ENCODE measurements around the gene HES7. TPM values are rescaled to one million over a fixed set of nuclear protein-coding genes. Genes with fewer than 3 reads are reported as not detected.

The HES7 gene
- polyA plus RNA-seq, 2 of the 4 experiments (the other 2 are of a cell fraction), result 0.56 to 0.72 TPM

DNA sequence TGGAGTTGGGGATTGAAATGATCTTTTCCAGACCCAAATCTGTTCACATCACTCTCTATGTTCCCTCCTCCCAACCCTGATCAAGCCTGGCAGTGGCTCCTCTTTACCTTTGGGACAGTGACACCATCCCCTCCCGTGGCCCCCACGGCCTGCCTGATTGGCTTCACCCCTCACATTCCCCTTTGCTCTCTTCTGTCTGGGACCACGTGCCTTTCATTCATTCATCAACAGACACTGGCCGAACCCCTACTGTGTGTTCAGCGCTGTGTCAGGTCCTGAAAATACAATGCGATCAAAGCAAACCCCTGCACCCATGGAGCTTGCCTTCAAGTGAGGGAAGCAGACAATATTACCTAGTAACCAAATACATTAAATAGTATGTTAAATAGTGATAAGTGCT lies 34.2 kb downstream of the HES7 start:
- TF ChIP-seq CHD4 (IDR thresholded peaks at IDR 0.05; ENCODE audit: borderline replicate concordance) (no peak), KDM1A (IDR thresholded peaks at IDR 0.05; ENCODE audit: low read depth) (no peak), MAX (IDR thresholded peaks at IDR 0.05) (no peak), USF2 (IDR thresholded peaks at IDR 0.05) (no peak), RAD21 (conservative IDR thresholded peaks at IDR 0.05 in 1 of 2, IDR thresholded peaks at IDR 0.05 in 1 of 2) (no peak), RARB (CRISPR knock-in tag; IDR thresholded peaks at IDR 0.05) (no peak), TFCP2L1 (CRISPR knock-in tag; IDR thresholded peaks at IDR 0.05) (no peak), ZNF302 (CRISPR knock-in tag; IDR thresholded peaks at IDR 0.05) (no peak)
- TF ChIP-seq, protein P1, sequence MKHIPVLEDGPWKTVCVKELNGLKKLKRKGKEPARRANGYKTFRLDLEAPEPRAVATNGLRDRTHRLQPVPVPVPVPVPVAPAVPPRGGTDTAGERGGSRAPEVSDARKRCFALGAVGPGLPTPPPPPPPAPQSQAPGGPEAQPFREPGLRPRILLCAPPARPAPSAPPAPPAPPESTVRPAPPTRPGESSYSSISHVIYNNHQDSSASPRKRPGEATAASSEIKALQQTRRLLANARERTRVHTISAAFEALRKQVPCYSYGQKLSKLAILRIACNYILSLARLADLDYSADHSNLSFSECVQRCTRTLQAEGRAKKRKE (CRISPR knock-in tag; IDR thresholded peaks at IDR 0.05; ENCODE audit: low read depth), result no peak
- TF ChIP-seq, protein P2, sequence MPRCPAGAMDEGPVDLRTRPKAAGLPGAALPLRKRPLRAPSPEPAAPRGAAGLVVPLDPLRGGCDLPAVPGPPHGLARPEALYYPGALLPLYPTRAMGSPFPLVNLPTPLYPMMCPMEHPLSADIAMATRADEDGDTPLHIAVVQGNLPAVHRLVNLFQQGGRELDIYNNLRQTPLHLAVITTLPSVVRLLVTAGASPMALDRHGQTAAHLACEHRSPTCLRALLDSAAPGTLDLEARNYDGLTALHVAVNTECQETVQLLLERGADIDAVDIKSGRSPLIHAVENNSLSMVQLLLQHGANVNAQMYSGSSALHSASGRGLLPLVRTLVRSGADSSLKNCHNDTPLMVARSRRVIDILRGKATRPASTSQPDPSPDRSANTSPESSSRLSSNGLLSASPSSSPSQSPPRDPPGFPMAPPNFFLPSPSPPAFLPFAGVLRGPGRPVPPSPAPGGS (IDR thresholded peaks at IDR 0.05), result no peak
- DNase-seq (ENCODE audit: low read depth in 1 of 2, low spot score in 1 of 2), result no peak
- H3K4me2 ChIP-seq, result no peak overlapping the region
- CTCF ChIA-PET, result interaction anchor here (1.5 to 27.4 kb wide), 5 partner anchors 12 to 100 kb away, joined by 5 to 1490 read pairs (median 444); partner anchors contain the start of gene ALOXE3
- no peak overlapping the region for H3K27ac ChIP-seq
- no peak overlapping the region for H3K4me3 ChIP-seq
- no peak for ATAC-seq
- H3K4me1 ChIP-seq, result no peaks in the 10 kb centered on the region
- WGBS (ENCODE audit: missing lambda C conversion rate), result 32% methylated on average over 6 of the region's 6 CpGs
- no peaks in the 10 kb centered on the region for H3K9me3 ChIP-seq
- peak; percentile 61 for FAIRE-seq
- POLR2A ChIA-PET, result interaction anchor here (0.6 to 1.2 kb wide), 2 partner anchors 10 to 285 kb away, joined by 3 to 5 read pairs; no protein-coding TSS in a partner anchor

- DNase-seq (ENCODE audit: low read depth in 1 of 2, low spot score in 1 of 2) (no peak), ATAC-seq (no peak), FAIRE-seq (no peak)
- H3K27ac ChIP-seq, result no peak overlapping the region
- H3K4me3 ChIP-seq, result no peak overlapping the region
- H3K4me1 ChIP-seq, result no peaks in the 10 kb centered on the region
- TF ChIP-seq MAZ (IDR thresholded peaks at IDR 0.05; ENCODE audit: borderline replicate concordance, low read depth, low read length), result no peak
- no peak for TF ChIP-seq RFX5 (IDR thresholded peaks at IDR 0.05)
- TF ChIP-seq SMC3 (IDR thresholded peaks at IDR 0.05), result no peak
- TF ChIP-seq RNF2 (IDR thresholded peaks at IDR 0.05; ENCODE audit: borderline replicate concordance, low read depth), result no peak
- no peak for TF ChIP-seq CBX8 (IDR thresholded peaks at IDR 0.05)
- TF ChIP-seq TP53 (CRISPR knock-in tag; IDR thresholded peaks at IDR 0.05), result no peak
- CTCF ChIA-PET, result interaction anchor here (0.6 to 27.4 kb wide), 7 partner anchors 8 to 1268 kb away, joined by 3 to 1490 read pairs (median 4); partner anchors contain the start of gene ALOXE3
- POLR2A ChIA-PET, result interaction anchor here (1.5 kb wide), 1 partner anchor 14 kb away, joined by 3 read pairs; no protein-coding TSS in a partner anchor
- 86% methylated on average over 3 of the region's 5 CpGs for WGBS (ENCODE audit: missing lambda C conversion rate)
- no peak overlapping the region for H3K4me2 ChIP-seq
- H3K9me3 ChIP-seq, result no peaks in the 10 kb centered on the region
Observed at GRCh38 chr17:8087952-8088230, 36.0 kb downstream of the HES7 start.

DNA sequence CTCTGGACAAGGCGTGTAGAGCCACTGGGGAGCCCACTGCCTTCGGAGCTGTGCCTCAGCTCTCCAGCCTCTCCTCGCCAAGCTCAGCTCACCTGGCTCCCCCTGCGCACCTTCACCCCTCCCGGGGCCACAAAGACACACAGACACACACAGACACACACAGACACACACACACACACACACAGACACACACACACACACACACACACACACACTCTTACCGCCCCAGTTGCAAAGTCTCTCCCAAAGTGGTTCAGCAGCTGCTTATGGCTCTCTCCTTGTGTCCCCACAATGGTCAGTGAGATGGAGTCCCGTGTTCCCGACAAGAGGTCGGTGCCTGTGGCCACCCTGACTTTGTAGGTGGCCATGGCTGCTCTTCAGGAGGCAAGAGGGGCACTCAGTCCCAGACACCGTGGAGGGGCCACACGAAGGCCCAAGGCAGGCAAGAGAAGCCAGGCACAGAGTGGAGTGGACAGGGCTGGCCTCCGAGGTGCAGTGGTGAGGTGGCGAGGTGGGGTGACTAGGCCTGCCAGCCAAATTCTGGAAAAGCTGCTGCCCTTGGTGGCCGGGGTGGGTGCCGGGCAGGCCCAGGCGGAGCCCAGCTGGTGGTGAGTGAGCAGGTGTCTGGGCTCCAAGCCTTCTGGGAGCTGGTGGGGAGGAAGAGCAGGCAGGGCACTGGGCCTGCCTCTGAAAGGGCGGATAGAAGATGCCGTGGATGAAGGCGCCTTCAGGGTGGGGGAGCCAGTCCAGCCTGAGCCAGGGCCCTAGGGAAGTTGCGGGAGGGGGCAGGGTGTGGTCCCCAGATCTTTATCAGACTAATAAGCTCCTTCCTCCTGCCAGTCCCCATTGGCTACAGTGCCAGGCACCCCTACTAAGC lies 36.6 kb downstream of the HES7 start, which contains the start of gene ALOX12B:
ALOX12B (minus strand) TSS at position 642 of the 877 bp plus-strand sequence; CDS start at position 368, 274 bp downstream.
- POLR2A ChIA-PET, result interaction anchor here (1.5 kb wide), 1 partner anchor 13 kb away, joined by 3 read pairs; no protein-coding TSS in a partner anchor
- peak within 1 kb of the TSS in 1 of 2 experiments; percentile 24; a peak in 1 of 6 replicates for H3K27ac ChIP-seq
- CTCF ChIA-PET, result interaction anchor here (0.8 to 27.4 kb wide), 6 partner anchors 9 to 224 kb away, joined by 3 to 1490 read pairs (median 224); partner anchors contain the start of gene ALOXE3
- 70% methylated on average over 20 of the region's 20 CpGs for WGBS (ENCODE audit: missing lambda C conversion rate)
- no peak for FAIRE-seq
- H3K9me3 ChIP-seq, result no peaks in the 10 kb centered on the region
- no peak for DNase-seq (ENCODE audit: low read depth in 1 of 2, low spot score in 1 of 2)
- H3K4me3 ChIP-seq, result no peak within 1 kb of the TSS
- peak; percentile 7 to 24; a peak in 4 of 6 replicates for ATAC-seq
- H3K4me2 ChIP-seq, result no peak within 1 kb of the TSS
- no peaks in the 10 kb centered on the region for H3K4me1 ChIP-seq
- TF ChIP-seq SREBF2 (IDR thresholded peaks at IDR 0.05) (no peak), FOXS1 (CRISPR knock-in tag; IDR thresholded peaks at IDR 0.05) (no peak), FOSL2 (IDR thresholded peaks at IDR 0.05) (no peak), FOSL2 (CRISPR knock-in tag; IDR thresholded peaks at IDR 0.05) (no peak), HOXA7 (CRISPR knock-in tag; IDR thresholded peaks at IDR 0.05) (no peak), JUNB (IDR thresholded peaks at IDR 0.05) (no peak), ELK1 (IDR thresholded peaks at IDR 0.05; ENCODE audit: low read depth, low read length) (no peak), CHD2 (IDR thresholded peaks at IDR 0.05; ENCODE audit: low read length, partially characterized antibody) (no peak), ESRRA (IDR thresholded peaks at IDR 0.05; ENCODE audit: borderline replicate concordance, low read length) (no peak), HES2 (IDR thresholded peaks at IDR 0.05) (no peak), ZNF302 (CRISPR knock-in tag; IDR thresholded peaks at IDR 0.05) (no peak), GATA3 (IDR thresholded peaks at IDR 0.05; ENCODE audit: borderline replicate concordance) (no peak), ZFP36 (IDR thresholded peaks at IDR 0.05; ENCODE audit: borderline replicate concordance, partially characterized antibody) (no peak)
- TF ChIP-seq, protein P3, sequence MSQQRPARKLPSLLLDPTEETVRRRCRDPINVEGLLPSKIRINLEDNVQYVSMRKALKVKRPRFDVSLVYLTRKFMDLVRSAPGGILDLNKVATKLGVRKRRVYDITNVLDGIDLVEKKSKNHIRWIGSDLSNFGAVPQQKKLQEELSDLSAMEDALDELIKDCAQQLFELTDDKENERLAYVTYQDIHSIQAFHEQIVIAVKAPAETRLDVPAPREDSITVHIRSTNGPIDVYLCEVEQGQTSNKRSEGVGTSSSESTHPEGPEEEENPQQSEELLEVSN (IDR thresholded peaks at IDR 0.05; ENCODE audit: borderline replicate concordance, low read depth), result no peak

Data from A549 (cell line).